Nephron progenitor cell (in vitro differentiated cells): ENCODE measurements around the gene RORC.

Experiments
- DNase-seq: peaks from one replicate; pipeline ENCODE4 v3.0.0; 2021
- H3K27ac Mint-ChIP-seq: 2 replicates; pipeline ENCODE4 v1.8.0; 2021; ENCODE audit warnings: mild to moderate bottlenecking, moderate library complexity, mixed read lengths
- H3K27me3 Mint-ChIP-seq: 2 replicates; pipeline ENCODE4 v1.8.0; 2021; ENCODE audit warnings: mild to moderate bottlenecking, low read depth, mixed read lengths; ENCODE audit not compliant: poor library complexity
- H3K36me3 Mint-ChIP-seq: 2 replicates; pipeline ENCODE4 v1.8.0; 2021; ENCODE audit warnings: low read depth, mixed read lengths
- H3K4me1 Mint-ChIP-seq: 2 replicates; pipeline ENCODE4 v1.8.0; 2021; ENCODE audit warnings: mixed read lengths
- H3K4me3 Mint-ChIP-seq: 2 replicates; pipeline ENCODE4 v1.8.0; 2021; ENCODE audit warnings: mild to moderate bottlenecking, moderate library complexity, mixed read lengths
- H3K9me3 Mint-ChIP-seq: 2 replicates; pipeline ENCODE4 v1.8.0; 2021; ENCODE audit warnings: mild to moderate bottlenecking, moderate library complexity, mixed read lengths
- CTCF ChIP-seq: fragments of 200-600 bp; sonication (generic); IDR thresholded peaks from 2 replicates; pipeline ENCODE4 v1.5.0; 2021; ENCODE audit warnings: antibody characterized with exemption

Gene RORC

GRCh38 chr1:151820940-151821339 lies 10.7 kb downstream of the RORC start:
- Mint-ChIP-seq H3K9me3 (no peaks in the 10 kb centered on the region), H3K27me3 (peaks cover 31% of the 10 kb centered on the region), H3K27ac (no peak overlapping the region), H3K36me3 (no peaks in the 10 kb centered on the region), H3K4me3 (no peak overlapping the region), H3K4me1 (peaks cover 42% of the 10 kb centered on the region)
- no peak for TF ChIP-seq CTCF
- no peak for DNase-seq

GRCh38 chr1:151819976-151820623 lies 11.5 kb downstream of the RORC start:
- DNase-seq: no peak
- no peak overlapping the region for H3K4me3 Mint-ChIP-seq
- TF ChIP-seq CTCF: no peak
- H3K27ac Mint-ChIP-seq: no peak overlapping the region
- peaks cover 34% of the 10 kb centered on the region for H3K4me1 Mint-ChIP-seq
- H3K27me3 Mint-ChIP-seq: peaks cover 31% of the 10 kb centered on the region
- H3K9me3 Mint-ChIP-seq: no peaks in the 10 kb centered on the region
- H3K36me3 Mint-ChIP-seq: no peaks in the 10 kb centered on the region

GRCh38 chr1:151819227-151819835 lies 12.3 kb downstream of the RORC start:
- no peak for TF ChIP-seq CTCF
- Mint-ChIP-seq H3K36me3 (no peaks in the 10 kb centered on the region), H3K4me3 (no peak overlapping the region), H3K27me3 (peaks cover 34% of the 10 kb centered on the region), H3K9me3 (no peaks in the 10 kb centered on the region), H3K4me1 (peaks cover 33% of the 10 kb centered on the region), H3K27ac (no peak overlapping the region)
- DNase-seq: no peak

GRCh38 chr1:151817353-151817730 lies 14.3 kb downstream of the RORC start:
- no peaks in the 10 kb centered on the region for H3K9me3 Mint-ChIP-seq
- no peak for TF ChIP-seq CTCF
- H3K4me3 Mint-ChIP-seq: no peak overlapping the region
- H3K4me1 Mint-ChIP-seq: peaks cover 15% of the 10 kb centered on the region
- DNase-seq: no peak
- H3K27ac Mint-ChIP-seq: no peak overlapping the region
- no peaks in the 10 kb centered on the region for H3K36me3 Mint-ChIP-seq
- H3K27me3 Mint-ChIP-seq: peaks cover 36% of the 10 kb centered on the region

- no peak for DNase-seq
- Mint-ChIP-seq H3K4me1 (peaks cover 9% of the 10 kb centered on the region), H3K9me3 (no peaks in the 10 kb centered on the region), H3K36me3 (no peaks in the 10 kb centered on the region), H3K27ac (peak overlapping the region; percentile 64), H3K27me3 (peaks cover 36% of the 10 kb centered on the region), H3K4me3 (no peak overlapping the region)
- TF ChIP-seq CTCF: no peak
Measured at GRCh38 chr1:151816548-151817352, 14.9 kb downstream of the RORC start.
